NCI-H446 treated with DMSO at 0.1 percent for 48 hours (cell line): Measurements from ENCODE around the gene SLC15A3.

ENCODE experiments used
- DNase-seq: peaks from one replicate; lab custom pipeline; 2025; lab: John Stamatoyannopoulos, UW

Gene SLC15A3

GRCh38 chr11:60928563-60929001 is 23.4 kb downstream of the SLC15A3 start:
- no peak for DNase-seq

GRCh38 chr11:60927600-60927999 is 24.4 kb downstream of the SLC15A3 start:
- no peak for DNase-seq

- no peak for DNase-seq
Observed at GRCh38 chr11:60927061-60927592, 24.8 kb downstream of the SLC15A3 start.

- DNase-seq: no peak
Observed at GRCh38 chr11:60926500-60926899, 25.5 kb downstream of the SLC15A3 start.

GRCh38 chr11:60925868-60926267 is 26.1 kb downstream of the SLC15A3 start:
- DNase-seq: no peak

GRCh38 chr11:60924906-60925853 is 26.8 kb downstream of the SLC15A3 start:
- DNase-seq: no peak

- peak; percentile 25 for DNase-seq
Observed at GRCh38 chr11:60924110-60924905, 27.7 kb downstream of the SLC15A3 start, which contains the start of gene TMEM132A. TMEM132A (plus strand) TSS chr11:60924460; CDS start chr11:60924634, 174 bp downstream.

- DNase-seq: no peak
Observed at GRCh38 chr11:60923800-60924109, 28.2 kb downstream of the SLC15A3 start.

GRCh38 chr11:60923326-60923725 is 28.6 kb downstream of the SLC15A3 start:
- DNase-seq: no peak

GRCh38 chr11:60922906-60923305 is 29.1 kb downstream of the SLC15A3 start:
- no peak for DNase-seq

GRCh38 chr11:60921777-60922335 is 30.1 kb downstream of the SLC15A3 start:
- no peak for DNase-seq

- DNase-seq: no peak
Observed at GRCh38 chr11:60921259-60921658, 30.7 kb downstream of the SLC15A3 start.

GRCh38 chr11:60919956-60920355 is 32.0 kb downstream of the SLC15A3 start:
- DNase-seq: no peak

GRCh38 chr11:60919320-60919719 is 32.7 kb downstream of the SLC15A3 start:
- DNase-seq: no peak

- no peak for DNase-seq
Observed at GRCh38 chr11:60918939-60919265, 33.1 kb downstream of the SLC15A3 start.

- no peak for DNase-seq
Observed at GRCh38 chr11:60918251-60918938, 33.6 kb downstream of the SLC15A3 start.

GRCh38 chr11:60917267-60917666 is 34.7 kb downstream of the SLC15A3 start:
- no peak for DNase-seq

GRCh38 chr11:60916669-60917206 is 35.2 kb downstream of the SLC15A3 start:
- no peak for DNase-seq

GRCh38 chr11:60915248-60915914 is 36.6 kb downstream of the SLC15A3 start:
- DNase-seq: no peak

GRCh38 chr11:60914633-60915247 is 37.2 kb downstream of the SLC15A3 start:
- no peak for DNase-seq
